ENCODE results near the gene AGAP5.

Gene AGAP5

DNA sequence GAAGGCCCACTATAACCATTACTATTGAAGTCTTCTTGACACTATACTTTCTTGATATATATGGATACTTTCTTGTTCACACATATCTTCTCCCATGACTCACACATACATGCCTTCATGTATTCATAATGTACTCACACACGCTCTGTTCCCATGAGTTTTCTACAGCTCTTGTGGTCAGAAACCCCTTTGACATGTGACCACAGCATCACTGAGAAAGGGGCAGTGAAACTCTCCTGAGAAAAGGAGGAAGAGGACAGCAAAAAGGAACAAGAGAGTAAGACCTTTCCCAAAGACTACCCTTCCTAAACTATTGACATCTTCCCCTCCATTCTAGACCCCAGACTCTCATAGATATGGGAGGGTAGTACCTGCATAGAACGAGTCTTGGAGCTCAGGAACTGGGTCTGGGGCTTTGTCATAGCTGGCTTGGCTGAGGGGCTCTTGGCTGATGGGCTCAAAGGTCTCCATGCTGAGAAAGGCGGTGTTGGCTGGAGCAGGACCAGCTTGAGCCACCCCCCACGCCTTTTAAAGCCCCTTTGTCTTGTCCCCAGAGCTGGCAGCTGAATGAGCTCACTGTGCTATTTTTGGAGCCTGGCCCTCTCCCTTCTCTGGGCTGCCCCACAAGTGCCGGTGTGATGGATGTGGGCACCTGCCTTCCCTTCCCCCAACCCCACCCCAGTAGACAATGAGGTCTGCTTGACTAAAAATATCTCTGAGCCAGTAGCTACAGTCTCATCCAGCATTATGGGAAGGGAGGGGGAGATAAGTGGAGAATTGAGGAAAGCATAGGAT is 47.2 kb downstream of the AGAP5 start:
- DNase-seq: no peak

DNA sequence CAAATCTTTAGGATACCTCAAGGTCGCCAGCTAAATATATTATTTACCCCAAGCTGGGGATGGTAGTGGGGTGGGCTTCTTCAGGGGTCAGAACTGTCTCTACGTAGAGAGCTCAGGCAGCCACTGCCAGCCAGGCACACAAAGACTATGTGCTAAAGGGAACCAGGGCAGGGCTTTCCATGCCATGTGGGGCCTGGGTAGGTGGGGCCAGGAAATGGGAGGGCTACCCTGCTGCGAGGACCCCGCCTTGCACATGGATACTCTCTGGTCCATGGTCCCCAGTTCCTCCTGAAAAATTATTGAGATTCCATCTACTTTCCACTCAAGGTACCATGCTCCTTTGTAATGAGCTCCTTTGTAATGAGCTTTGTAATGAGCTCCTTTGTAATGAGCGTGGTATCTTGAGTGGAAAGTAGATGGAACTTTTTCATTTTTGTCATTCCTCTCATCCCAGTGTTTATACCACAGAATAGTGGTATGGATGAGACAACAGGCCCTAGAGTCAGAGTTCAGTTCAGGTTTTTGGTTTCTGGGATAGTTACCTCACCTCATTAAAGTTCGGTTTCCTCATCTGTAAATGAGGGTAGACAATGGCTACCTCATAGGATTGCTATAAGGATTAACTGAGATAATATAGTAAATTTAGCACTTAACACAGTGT is 47.9 kb downstream of the AGAP5 start:
- DNase-seq: no peak

- DNase-seq: no peak
These were observed 48.7 kb downstream of the AGAP5 start for GRCh38 chr10:73648975-73649829.

DNA sequence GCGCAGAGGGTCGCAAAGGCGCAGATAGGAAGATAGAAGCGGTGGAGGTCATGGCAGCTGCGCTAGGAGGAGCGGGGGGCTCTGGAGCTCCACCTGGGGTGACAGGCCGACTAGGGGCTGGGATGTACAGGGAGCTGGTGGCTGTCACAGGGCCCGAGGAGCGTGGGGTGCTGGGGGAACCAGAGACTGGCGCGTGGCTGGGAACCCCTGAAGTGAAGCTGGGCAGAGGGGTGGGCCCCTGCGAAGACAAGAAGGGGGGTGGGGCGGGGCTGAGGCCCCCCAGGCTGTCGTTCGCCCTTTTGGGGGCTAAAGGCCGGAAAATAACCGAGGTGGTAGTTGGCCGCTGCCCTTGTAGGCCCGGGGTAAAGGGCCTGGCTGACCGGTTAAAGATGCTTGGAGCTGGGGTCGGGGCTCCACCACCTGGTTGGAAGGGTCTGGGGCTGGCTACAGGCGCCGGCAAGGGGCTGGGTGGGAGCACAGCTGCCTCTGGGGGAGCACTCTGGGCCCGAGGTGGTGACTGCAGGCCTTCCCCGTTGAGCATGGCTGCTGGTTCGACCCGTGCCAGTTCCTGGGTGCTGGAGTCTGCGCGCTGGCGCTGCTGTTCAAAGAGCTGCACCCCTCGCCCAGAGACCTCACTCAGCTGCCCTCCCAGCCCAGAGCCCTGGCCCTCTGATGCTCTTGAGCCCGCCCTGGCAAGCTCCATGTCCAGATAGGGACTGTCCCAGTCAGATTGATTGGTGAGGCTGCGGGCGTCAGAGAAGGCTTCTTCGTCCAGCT is 49.8 kb downstream of the AGAP5 start:
- DNase-seq: no peak

- DNase-seq: peak; percentile 18
These were observed 50.6 kb downstream of the AGAP5 start for GRCh38 chr10:73647211-73647874.

DNA sequence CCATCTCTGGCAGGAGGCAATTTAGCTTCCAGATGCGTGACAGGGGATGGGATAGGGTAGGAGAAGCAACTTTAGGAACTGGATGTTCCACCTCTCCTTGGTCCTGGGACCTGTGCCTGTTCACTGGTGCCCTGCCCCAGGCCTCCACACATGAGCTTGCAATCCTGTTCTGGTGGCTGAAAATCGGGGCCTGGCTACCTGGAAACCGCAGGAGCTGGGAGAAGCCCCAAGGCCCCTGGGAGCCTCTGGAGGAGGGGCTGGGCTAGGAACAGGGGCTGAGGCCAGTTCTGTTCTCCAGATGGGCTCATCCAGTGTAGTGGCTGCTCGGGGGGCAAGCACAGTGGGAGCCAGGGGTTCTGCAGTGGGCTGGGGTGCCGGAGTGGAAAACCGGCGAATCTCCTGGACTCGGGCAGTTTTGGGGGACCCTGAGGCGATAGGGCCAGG is 51.3 kb downstream of the AGAP5 start:
- no peak for DNase-seq

DNA sequence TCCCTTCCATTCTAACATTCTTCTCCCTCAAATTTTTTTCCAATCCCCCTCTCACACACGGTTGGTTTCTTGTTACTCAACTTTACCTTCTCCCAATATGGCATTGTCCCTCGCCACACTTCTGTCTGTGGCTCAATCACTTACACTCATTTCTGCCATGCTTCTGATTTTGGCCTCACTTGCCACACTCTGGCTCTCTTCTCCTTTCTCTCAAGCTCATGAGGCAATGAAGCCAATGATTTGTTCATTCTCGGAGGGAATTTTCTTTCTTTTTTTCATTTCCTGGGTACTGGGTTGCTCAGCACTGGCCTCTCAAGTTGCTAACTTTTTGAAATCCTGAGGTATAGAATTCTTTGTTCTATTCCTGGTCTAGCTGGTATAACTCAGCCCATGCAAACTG is 52.7 kb downstream of the AGAP5 start:
- no peak for DNase-seq

DNA sequence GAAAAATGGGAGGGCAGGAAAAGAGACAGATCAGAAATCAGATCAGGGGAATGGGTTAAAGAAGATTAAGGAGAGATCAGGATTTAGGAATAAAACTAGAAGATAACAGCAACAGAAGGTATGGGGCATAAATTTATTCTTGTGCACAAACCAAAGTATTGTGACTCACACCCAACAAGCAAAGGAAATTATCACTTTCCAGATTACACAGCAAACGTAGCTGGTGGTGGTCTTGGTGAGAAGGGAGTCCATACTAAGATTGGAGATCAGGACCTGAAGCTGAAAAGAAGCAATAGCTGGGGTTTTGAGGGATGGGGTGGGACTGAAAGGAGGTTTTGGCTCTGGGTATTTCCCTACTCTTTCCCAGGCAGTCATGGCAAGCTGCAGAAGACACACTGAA is 53.1 kb downstream of the AGAP5 start:
- DNase-seq: no peak

GRCh38 chr10:73644015-73644743 is 53.7 kb downstream of the AGAP5 start:
- DNase-seq: no peak

DNA sequence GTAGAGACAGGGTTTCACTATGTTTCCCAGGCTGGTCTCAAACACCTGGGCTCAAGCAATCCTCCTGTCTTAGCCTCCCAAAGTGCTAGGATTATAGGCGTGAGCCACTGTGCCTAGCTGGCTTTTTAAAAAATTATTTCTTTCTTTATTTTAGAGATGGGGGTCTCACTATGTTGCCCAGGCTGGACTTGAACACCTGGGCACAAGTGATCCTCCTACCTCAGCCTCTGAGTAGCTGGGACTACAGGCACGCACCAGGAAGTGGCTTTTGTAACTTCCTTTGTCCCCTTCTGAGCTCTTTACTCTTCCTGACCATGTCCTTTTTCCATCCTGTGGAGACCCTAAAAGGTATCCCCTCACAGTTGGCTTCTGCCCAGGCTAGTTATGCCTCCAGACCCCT is 54.5 kb downstream of the AGAP5 start:
- no peak for DNase-seq

GRCh38 chr10:73641328-73642060 is 56.4 kb downstream of the AGAP5 start, which contains the start of gene MYOZ1:
TSS of gene MYOZ1 (minus strand) at chr10:73641474. CDS start at chr10:73640017, 1,457 bp downstream.
- no peak for DNase-seq

- no peak for DNase-seq
These were observed 58.6 kb downstream of the AGAP5 start for GRCh38 chr10:73639286-73639685.

DNA sequence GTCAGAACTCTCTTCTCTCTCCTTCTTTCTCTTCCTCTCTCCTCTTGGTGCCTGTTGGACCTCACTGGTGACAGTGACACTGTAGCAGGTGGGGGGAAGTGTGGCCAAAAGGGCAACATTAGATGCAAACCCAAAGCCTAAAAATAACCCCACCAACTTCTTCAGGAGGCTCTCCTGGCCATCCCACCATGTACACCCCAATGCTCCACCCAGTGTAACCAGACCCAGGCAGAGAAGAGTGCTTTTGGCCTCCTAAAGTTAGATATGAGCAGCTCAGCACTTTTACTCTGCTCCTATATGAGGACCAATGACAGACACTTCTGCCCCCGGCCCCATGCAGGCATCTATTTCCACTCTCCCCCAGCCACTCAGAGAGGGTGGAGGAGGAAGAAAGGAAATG is 62.1 kb downstream of the AGAP5 start:
- DNase-seq: no peak

DNA sequence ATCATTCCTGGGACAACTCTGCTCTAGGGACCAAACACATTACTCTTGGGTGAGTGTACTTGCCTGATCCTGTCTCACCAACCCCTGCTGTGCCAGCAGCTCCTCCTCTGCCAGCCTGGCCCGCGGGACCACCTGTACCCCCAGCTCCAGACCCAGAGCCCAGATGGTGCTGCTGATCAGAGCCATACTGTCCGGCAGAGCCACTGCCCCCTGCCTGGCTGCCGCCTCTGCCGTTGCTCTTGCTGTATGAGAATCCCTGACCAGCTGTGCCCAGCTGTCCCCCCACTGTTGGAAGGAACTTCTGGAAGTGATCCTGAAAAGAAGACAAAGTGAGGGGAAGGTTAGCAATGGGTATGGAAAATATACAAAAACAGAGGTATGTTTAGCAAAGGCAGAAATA is 63.5 kb downstream of the AGAP5 start:
- DNase-seq: no peak

DNA sequence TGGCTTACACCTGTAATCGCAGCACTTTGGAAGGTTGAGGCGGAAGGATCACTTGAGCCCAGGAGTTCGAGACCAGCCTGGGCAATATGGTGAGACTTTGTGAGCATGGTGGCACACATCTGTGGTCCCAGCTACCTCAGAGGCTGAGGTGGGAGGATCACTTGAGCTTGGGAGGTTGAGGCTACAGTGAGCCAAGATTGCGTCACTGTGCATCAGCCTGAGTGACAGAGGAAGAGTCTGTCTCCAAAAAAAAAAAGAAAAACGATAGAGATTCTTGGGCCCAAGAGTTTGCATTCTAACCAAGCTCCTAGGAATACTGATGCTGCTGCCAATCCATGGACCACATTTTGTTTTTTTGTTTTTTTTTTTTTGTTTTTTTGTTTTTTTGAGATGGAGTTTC is 68.7 kb downstream of the AGAP5 start:
- no peak for DNase-seq

- no peak for DNase-seq
These were observed 69.5 kb downstream of the AGAP5 start for GRCh38 chr10:73628405-73628804.

DNA sequence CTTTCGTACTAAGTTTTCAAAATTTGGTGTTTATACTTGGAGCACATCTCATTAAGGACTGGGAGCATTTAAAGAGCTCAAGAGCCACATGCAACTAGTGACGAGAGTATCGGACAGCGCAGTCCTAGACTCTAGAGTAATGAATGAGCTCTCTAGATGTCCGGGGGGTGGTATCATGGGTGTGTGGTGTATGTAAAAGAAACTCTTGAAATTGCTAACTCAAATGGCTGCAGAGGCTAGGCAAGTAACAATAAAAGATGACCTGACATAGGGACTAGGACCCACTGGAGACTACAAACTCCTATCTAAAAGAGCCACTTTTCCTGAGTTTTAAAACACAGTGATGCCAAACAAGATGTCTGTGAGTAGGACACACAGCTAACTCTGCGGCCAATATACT is 70.6 kb downstream of the AGAP5 start:
- no peak for DNase-seq

- peak; percentile 87 for DNase-seq
These were observed 71.8 kb downstream of the AGAP5 start for GRCh38 chr10:73625884-73626752.
